Measurements from ENCODE around the gene DAPK3.

DAPK3 gene

GRCh38 chr19:3970808-3971598, at the start of gene DAPK3:
TSS of gene DAPK3 (minus strand) at chr19:3971099. CDS start at chr19:3969735, 1,364 bp downstream.
- CTCF ChIA-PET: interaction anchor here (0.9 to 1.5 kb wide), 3 partner anchors 12 to 17 kb away, joined by 3 to 5 read pairs (median 4); partner anchors contain the start of gene EEF2
- TF ChIP-seq, protein P1, sequence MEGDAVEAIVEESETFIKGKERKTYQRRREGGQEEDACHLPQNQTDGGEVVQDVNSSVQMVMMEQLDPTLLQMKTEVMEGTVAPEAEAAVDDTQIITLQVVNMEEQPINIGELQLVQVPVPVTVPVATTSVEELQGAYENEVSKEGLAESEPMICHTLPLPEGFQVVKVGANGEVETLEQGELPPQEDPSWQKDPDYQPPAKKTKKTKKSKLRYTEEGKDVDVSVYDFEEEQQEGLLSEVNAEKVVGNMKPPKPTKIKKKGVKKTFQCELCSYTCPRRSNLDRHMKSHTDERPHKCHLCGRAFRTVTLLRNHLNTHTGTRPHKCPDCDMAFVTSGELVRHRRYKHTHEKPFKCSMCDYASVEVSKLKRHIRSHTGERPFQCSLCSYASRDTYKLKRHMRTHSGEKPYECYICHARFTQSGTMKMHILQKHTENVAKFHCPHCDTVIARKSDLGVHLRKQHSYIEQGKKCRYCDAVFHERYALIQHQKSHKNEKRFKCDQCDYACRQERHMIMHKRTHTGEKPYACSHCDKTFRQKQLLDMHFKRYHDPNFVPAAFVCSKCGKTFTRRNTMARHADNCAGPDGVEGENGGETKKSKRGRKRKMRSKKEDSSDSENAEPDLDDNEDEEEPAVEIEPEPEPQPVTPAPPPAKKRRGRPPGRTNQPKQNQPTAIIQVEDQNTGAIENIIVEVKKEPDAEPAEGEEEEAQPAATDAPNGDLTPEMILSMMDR (IDR thresholded peaks at IDR 0.05; ENCODE audit: control extremely low read depth, extremely low read depth, low read depth, missing control alignments): no peak
- DNase-seq (ENCODE audit: extremely low spot score): peak; percentile 97
- POLR2A ChIA-PET: interaction anchor here (0.6 to 2.9 kb wide), 8 partner anchors 10 to 208 kb away, joined by 3 to 29 read pairs (median 6); partner anchors contain the start of genes EEF2 and MRPL54

- POLR2A ChIA-PET: interaction anchor here (0.5 to 0.6 kb wide), 2 partner anchors 14 to 25 kb away, joined by 3 to 8 read pairs; no protein-coding TSS in a partner anchor
- TF ChIP-seq, protein P1 (IDR thresholded peaks at IDR 0.05; ENCODE audit: control extremely low read depth, extremely low read depth, low read depth, missing control alignments): no peak
- DNase-seq (ENCODE audit: extremely low spot score): no peak
- CTCF ChIA-PET: no interaction called here
Measured at GRCh38 chr19:4019578-4019977, 48.7 kb upstream of the DAPK3 start.

DNA sequence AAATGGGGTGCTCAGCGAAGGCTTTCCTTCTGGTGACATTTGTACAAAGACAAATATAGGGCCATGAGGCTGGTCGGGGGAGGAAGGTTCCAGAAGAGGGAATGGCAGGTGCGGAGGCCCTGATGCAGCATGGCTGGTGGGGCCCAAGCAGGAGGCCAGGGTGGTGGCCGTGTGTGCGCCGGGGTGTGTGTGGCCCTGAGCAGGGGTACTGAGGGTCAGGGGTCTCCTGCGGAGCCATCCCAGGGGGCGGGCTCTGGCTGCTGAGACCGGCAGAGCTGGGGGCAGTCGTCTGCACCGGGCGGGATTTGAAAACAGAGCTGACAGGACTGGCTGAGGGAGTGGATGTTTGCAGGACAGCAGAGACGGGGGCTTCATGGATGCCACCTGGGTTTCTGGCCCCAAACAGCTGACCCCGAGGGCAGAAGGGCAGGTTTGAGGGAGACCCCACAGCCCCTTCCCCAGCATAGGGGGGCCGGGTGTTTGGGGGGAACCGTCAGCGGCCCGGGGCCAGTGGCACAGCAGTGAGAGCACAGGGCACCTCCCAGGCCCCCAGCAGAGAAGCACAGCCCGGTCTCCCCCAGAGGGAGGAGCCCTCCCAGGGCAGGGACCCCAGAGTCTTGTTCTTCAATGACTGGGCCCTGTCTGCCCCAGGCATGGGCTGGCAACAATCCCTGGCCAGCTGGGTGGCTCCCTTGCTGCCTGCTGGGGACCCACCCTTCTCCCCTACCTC, 48.0 kb upstream of the DAPK3 start:
- TF ChIP-seq, protein P1 (IDR thresholded peaks at IDR 0.05; ENCODE audit: control extremely low read depth, extremely low read depth, low read depth, missing control alignments): no peak
- ChIA-PET POLR2A (interaction anchor here (0.5 to 0.6 kb wide), 2 partner anchors 13 to 26 kb away, joined by 3 to 8 read pairs; no protein-coding TSS in a partner anchor), CTCF (no interaction called here)
- no peak for DNase-seq (ENCODE audit: extremely low spot score)

DNA sequence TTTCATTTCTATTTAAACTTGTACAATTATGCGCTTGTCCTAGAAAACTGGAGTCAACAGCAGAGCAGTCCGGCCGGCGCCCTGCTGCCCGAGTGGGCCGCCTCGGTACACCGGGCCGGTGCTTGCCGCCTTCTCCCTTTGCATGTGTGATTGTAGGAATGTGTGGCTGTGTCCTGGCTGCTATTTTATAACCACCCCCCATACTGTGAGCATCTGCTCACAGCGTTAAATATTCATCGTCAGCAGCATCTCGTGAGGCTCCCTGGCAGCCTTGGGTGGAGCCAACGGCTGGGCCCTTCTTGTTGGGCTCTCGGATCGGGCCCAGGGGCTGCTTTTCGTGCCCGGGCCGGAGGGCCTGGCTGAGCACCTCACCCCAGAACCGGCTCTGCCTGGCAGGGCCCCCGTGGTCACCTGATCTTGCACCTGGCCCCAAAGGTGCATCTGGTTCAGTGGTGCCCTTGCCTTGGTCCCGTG, 47.3 kb upstream of the DAPK3 start:
- CTCF ChIA-PET: no interaction called here
- no peak for DNase-seq (ENCODE audit: extremely low spot score)
- POLR2A ChIA-PET: no interaction called here
- TF ChIP-seq, protein P1 (IDR thresholded peaks at IDR 0.05; ENCODE audit: control extremely low read depth, extremely low read depth, low read depth, missing control alignments): no peak

- TF ChIP-seq, protein P1 (IDR thresholded peaks at IDR 0.05; ENCODE audit: control extremely low read depth, extremely low read depth, low read depth, missing control alignments): no peak
- ChIA-PET POLR2A (no interaction called here), CTCF (no interaction called here)
- no peak for DNase-seq (ENCODE audit: extremely low spot score)
Measured at GRCh38 chr19:4016903-4017638, 46.2 kb upstream of the DAPK3 start.

GRCh38 chr19:4016486-4016885, 45.6 kb upstream of the DAPK3 start:
- TF ChIP-seq, protein P1 (IDR thresholded peaks at IDR 0.05; ENCODE audit: control extremely low read depth, extremely low read depth, low read depth, missing control alignments): no peak
- CTCF ChIA-PET: no interaction called here
- POLR2A ChIA-PET: no interaction called here
- no peak for DNase-seq (ENCODE audit: extremely low spot score)

Data from GM10248 (cell line).